A549 (cell line): Measurements from ENCODE around the gene OXTR. TPM values are rescaled to one million over a fixed set of nuclear protein-coding genes. Genes with fewer than 3 reads are reported as not detected.
A peak's percentile ranks its signal among the peaks of the same experiment; 100 is the strongest.

ENCODE experiments used
- ATAC-seq, 2 experiments: fragments of 200-7000 bp in 1 of 2; fragments of >200 bp in 1 of 2; cut with Nextera tagmentation in 1 of 2; cut with Tn5 transposase in 1 of 2; 3 replicates each; pipeline versions ENCODE4 v1.8.0 to v1.9.1; 2018 to 2020; ENCODE audit warnings: mild to moderate bottlenecking in 1 of 2, moderate library complexity in 1 of 2
- CTCF ChIA-PET: fragments of 300-600 bp; sonication (Branson Sonifier 250); formaldehyde crosslinking; extraction: SDS; loops from one replicate; lab custom pipeline; 2021; ENCODE audit warnings: antibody characterized with exemption, inconsistent platforms; lab: Yijun Ruan, JAX
- POLR2A ChIA-PET: fragments of 350-600 bp; formaldehyde crosslinking; extraction: SDS; loops from one replicate; lab custom pipeline; 2021; ENCODE audit warnings: antibody characterized with exemption, inconsistent platforms; lab: Yijun Ruan, JAX
- DNase-seq, 2 experiments: peaks; one replicate each; pipeline versions ENCODE4 v3.0.0 to v3.0.0-alpha.2; 2011 to 2016; ENCODE audit warnings: low read depth in 1 of 2, low spot score in 1 of 2
- FAIRE-seq: peaks from 2 replicates; lab custom pipeline; 2011; peaks lifted over from hg19 to GRCh38; lab: Jason Lieb, UNC
- H3K27ac ChIP-seq, 2 experiments: fragments of >200 bp; sonication (Bioruptor Twin); formaldehyde crosslinking; 3 replicates each; pipeline ENCODE4 v1.5.1; 2016 to 2017
- H3K4me1 ChIP-seq: fragments of >200 bp; sonication (Bioruptor Twin); formaldehyde crosslinking; 3 replicates; pipeline ENCODE4 v1.6.1; 2016
- H3K4me2 ChIP-seq: fragments of >200 bp; sonication (Bioruptor Twin); formaldehyde crosslinking; 3 replicates; pipeline ENCODE4 v1.6.1; 2016
- H3K4me3 ChIP-seq: fragments of >200 bp; sonication (Bioruptor Twin); formaldehyde crosslinking; 3 replicates; pipeline ENCODE4 v1.5.1; 2016
- H3K9me3 ChIP-seq: fragments of >200 bp; sonication (Bioruptor Twin); formaldehyde crosslinking; 3 replicates; pipeline ENCODE4 v1.6.1; 2016
- CHD2 ChIP-seq: fragments of 150-350 bp; IDR thresholded peaks from 2 replicates; pipeline ENCODE4 v1.6.1; 2014; ENCODE audit warnings: low read length; ENCODE audit not compliant: partially characterized antibody
- CHD4 ChIP-seq: fragments of 200-600 bp; sonication (generic); IDR thresholded peaks from 2 replicates; pipeline ENCODE4 v1.6.1; 2016; ENCODE audit warnings: antibody characterized with exemption, mild to moderate bottlenecking, borderline replicate concordance
- CTCF ChIP-seq: fragments of >200 bp; sonication (Bioruptor Twin); formaldehyde crosslinking; IDR thresholded peaks from 3 replicates; pipeline ENCODE4 v1.5.1; 2016
- EP300 ChIP-seq, 2 experiments: fragments of >200 bp; sonication (Bioruptor Twin); formaldehyde crosslinking; IDR thresholded peaks; 2 replicates in 1 of 2; 3 replicates in 1 of 2; pipeline ENCODE4 v1.6.1; 2016 to 2017
- ESRRA ChIP-seq: fragments of 150-350 bp; IDR thresholded peaks from 2 replicates; pipeline ENCODE4 v1.6.1; 2014; ENCODE audit warnings: mild to moderate bottlenecking, low read length, borderline replicate concordance
- GATA3 ChIP-seq: IDR thresholded peaks from 2 replicates; pipeline ENCODE4 v1.6.1; 2012; ENCODE audit warnings: borderline replicate concordance
- HDAC2 ChIP-seq: fragments of 200-600 bp; sonication (generic); IDR thresholded peaks from 2 replicates; pipeline ENCODE4 v1.6.1; 2016
- HEYL ChIP-seq: fragments of 250-450 bp; sonication (Bioruptor Pico); IDR thresholded peaks from 2 replicates; pipeline ENCODE4 v1.8.0; 2021; ENCODE audit warnings: mild to moderate bottlenecking, moderate library complexity
- HOXB13 ChIP-seq: fragments of 250-450 bp; sonication (Bioruptor Pico); IDR thresholded peaks from 2 replicates; pipeline ENCODE4 v1.5.0; 2020; ENCODE audit warnings: low read depth, mild to moderate bottlenecking, moderate library complexity
- HOXB5 ChIP-seq: fragments of 250-450 bp; sonication (Bioruptor Pico); IDR thresholded peaks from 2 replicates; pipeline ENCODE4 v1.5.0; 2020; ENCODE audit warnings: mild to moderate bottlenecking, moderate library complexity
- JUN ChIP-seq, 2 experiments: fragments of >200 bp; sonication (Bioruptor Twin); formaldehyde crosslinking; IDR thresholded peaks; 2 replicates in 1 of 2; 3 replicates in 1 of 2; pipeline ENCODE4 v1.6.1; 2016 to 2017
- MAFK ChIP-seq: fragments of 450-650 bp; IDR thresholded peaks from 2 replicates; pipeline ENCODE4 v1.6.1; 2014; ENCODE audit not compliant: partially characterized antibody
- NFE2L2 ChIP-seq: fragments of 150-350 bp; conservative IDR thresholded peaks from 2 replicates; pipeline ENCODE4 v1.6.1; 2014; ENCODE audit warnings: low read length
- RAD21 ChIP-seq, 2 experiments: fragments of >200 bp in 1 of 2; sonication (Bioruptor Twin) in 1 of 2; formaldehyde crosslinking in 1 of 2; IDR thresholded peaks in 1 of 2; conservative IDR thresholded peaks in 1 of 2; 2 replicates in 1 of 2; 3 replicates in 1 of 2; pipeline ENCODE4 v1.6.1; 2012 to 2018; ENCODE audit warnings: inconsistent platforms in 1 of 2
- RARB ChIP-seq: fragments of 250-450 bp; sonication (Bioruptor Pico); IDR thresholded peaks from 2 replicates; pipeline ENCODE4 v1.8.0; 2021; ENCODE audit warnings: mild to moderate bottlenecking, moderate library complexity
- RFX5 ChIP-seq: fragments of 450-650 bp; IDR thresholded peaks from 2 replicates; pipeline ENCODE4 v1.7.1; 2014; ENCODE audit warnings: antibody characterized with exemption, mild to moderate bottlenecking, moderate library complexity
- RNF2 ChIP-seq: fragments of 200-600 bp; sonication (generic); IDR thresholded peaks from 2 replicates; pipeline ENCODE4 v1.6.1; 2016; ENCODE audit warnings: low read depth, mild to moderate bottlenecking, antibody characterized with exemption, moderate library complexity, borderline replicate concordance
- SMC3 ChIP-seq: fragments of >200 bp; sonication (Bioruptor Twin); formaldehyde crosslinking; IDR thresholded peaks from 3 replicates; pipeline ENCODE4 v1.6.1; 2018; ENCODE audit warnings: inconsistent platforms
- TFCP2L1 ChIP-seq: fragments of 250-450 bp; sonication (Bioruptor Pico); IDR thresholded peaks from 2 replicates; pipeline ENCODE4 v1.5.0; 2021; ENCODE audit warnings: mild to moderate bottlenecking
- ZC3H11A ChIP-seq: fragments of 450-650 bp; IDR thresholded peaks from 2 replicates; pipeline ENCODE4 v1.6.1; 2014; ENCODE audit warnings: antibody characterized with exemption, mild to moderate bottlenecking
- ZFP36 ChIP-seq: fragments of 450-650 bp; IDR thresholded peaks from 2 replicates; pipeline ENCODE4 v1.6.1; 2014; ENCODE audit warnings: borderline replicate concordance; ENCODE audit not compliant: partially characterized antibody
- WGBS: methylation state at CpG from one replicate; pipeline ENCODE4 v1.1.6; 2017; ENCODE audit errors: missing lambda C conversion rate; 5-methylcytosine and 5-hydroxymethylcytosine counted together
- polyA minus RNA-seq: library from RNA; depleted of rRNA, polyadenylated mRNA; stranded (reverse); fragments of >200 nt; gene quantifications from 2 replicates; pipeline ENCODE4 v1.2.3, GENCODE V29; 2011; rRNA and poly(A)+ RNA removed
- polyA plus RNA-seq, 4 experiments: library from polyadenylated mRNA; depleted of rRNA in 3 of 4; stranded (reverse); fragments of >200 nt; fragmentation: RNase III in 1 of 4; extraction: RNeasy Plus Mini Kit Qiagen cat#74134 plus additional on column Dnase treatment in 1 of 4; gene quantifications; 2 replicates in 3 of 4; 3 replicates in 1 of 4; pipeline ENCODE4 v1.2.3, GENCODE V29; 2011 to 2017
- TF ChIP-seq, protein P1 (sequence below): fragments of 250-450 bp; sonication (Bioruptor Pico); IDR thresholded peaks from 2 replicates; pipeline ENCODE4 v1.5.0; 2021; ENCODE audit warnings: mild to moderate bottlenecking, moderate library complexity, borderline replicate concordance
- TF ChIP-seq, protein P2 (sequence below): fragments of 450-650 bp; IDR thresholded peaks from 2 replicates; pipeline ENCODE4 v1.6.1; 2014; ENCODE audit warnings: antibody characterized with exemption
- TF ChIP-seq, protein P3 (sequence below): fragments of >200 bp; sonication (Bioruptor Twin); formaldehyde crosslinking; IDR thresholded peaks from 2 replicates; pipeline ENCODE4 v1.6.1; 2016

Gene OXTR
- 2.1 TPM in 2 replicates for polyA plus RNA-seq (2011; rRNA removed)
- polyA plus RNA-seq (2012; cell fraction: cytosol; rRNA removed), result 1.5 and 2.4 TPM in 2 replicates
- polyA plus RNA-seq (2012; cell fraction: nucleus; rRNA removed), result 5.5 and 8.1 TPM in 2 replicates
- 2.4 to 3.7 TPM (median 3.2 TPM) in 3 replicates for polyA plus RNA-seq (2017; fragmentation: RNase III; extraction: RNeasy Plus Mini Kit Qiagen cat#74134 plus additional on column Dnase treatment)
- 2.1 and 2.3 TPM in 2 replicates for polyA minus RNA-seq

GRCh38 chr3:8769088-8769822 is at the start of gene OXTR:
Gene OXTR, minus strand, starts transcription at chr3:8769613. Its CDS starts 1,426 bp downstream, at chr3:8768187.
- Histone ChIP-seq H3K27ac (peak within 1 kb of the TSS; percentile 68 to 83), H3K4me1 (no peaks in the 10 kb centered on the region), H3K4me3 (peak within 1 kb of the TSS; percentile 52), H3K9me3 (no peaks in the 10 kb centered on the region), H3K4me2 (peak within 1 kb of the TSS; percentile 93)
- ChIA-PET CTCF (interaction anchor here (0.6 to 3.4 kb wide), 112 partner anchors 9 to 853 kb away, joined by 3 to 77 read pairs (median 5); partner anchors contain the start of genes CAV3, RAD18 and SSUH2), POLR2A (interaction anchor here (1.4 kb wide), 1 partner anchor 28 kb away, joined by 3 read pairs; no protein-coding TSS in a partner anchor)
- FAIRE-seq, result no peak
- TF ChIP-seq JUN (IDR thresholded peaks at IDR 0.05), result 0 out of 5 replicates have a peak, but pooled peaks of 1 of the 2 experiments have one; percentile 19
- TF ChIP-seq CHD2, result no peak
- TF ChIP-seq HDAC2, result peak; percentile 68; the same call in 1 of the 2 replicates
- no peak for TF ChIP-seq ZC3H11A
- TF ChIP-seq CTCF, result peak; percentile 98
- TF ChIP-seq RAD21 (conservative IDR thresholded peaks at IDR 0.05 in 1 of 2, IDR thresholded peaks at IDR 0.05 in 1 of 2), result peak; percentile 90 to 98
- TF ChIP-seq GATA3, result no peak
- TF ChIP-seq SMC3, result peak; percentile 98
- no peak for TF ChIP-seq HEYL (CRISPR knock-in tag)
- TF ChIP-seq MAFK, result no peak
- no peak for TF ChIP-seq RFX5
- no peak for TF ChIP-seq ZFP36
- TF ChIP-seq NFE2L2, result no peak
- 21% methylated on average over 17 of the region's 53 CpGs for WGBS
- DNase-seq, result peak; percentile 66 to 78
- peak; percentile 93 to 99 for ATAC-seq

GRCh38 chr3:8817486-8817885 is 48.1 kb upstream of the OXTR start:
- H3K4me2 ChIP-seq, result no peak overlapping the region
- peaks cover 24% of the 10 kb centered on the region for H3K9me3 ChIP-seq
- H3K4me3 ChIP-seq, result no peak overlapping the region
- no peak overlapping the region for H3K27ac ChIP-seq
- WGBS, result 86% methylated on average over 2 of the region's 2 CpGs
- no peaks in the 10 kb centered on the region for H3K4me1 ChIP-seq
- TF ChIP-seq CHD4, result no peak
- no peak for TF ChIP-seq HOXB5
- TF ChIP-seq HDAC2, result no peak
- TF ChIP-seq GATA3, result no peak
- no peak for TF ChIP-seq RARB (CRISPR knock-in tag)
- no peak for TF ChIP-seq RNF2
- no peak for TF ChIP-seq HOXB13 (CRISPR knock-in tag)
- no peak for TF ChIP-seq HEYL (CRISPR knock-in tag)
- TF ChIP-seq, protein P1, sequence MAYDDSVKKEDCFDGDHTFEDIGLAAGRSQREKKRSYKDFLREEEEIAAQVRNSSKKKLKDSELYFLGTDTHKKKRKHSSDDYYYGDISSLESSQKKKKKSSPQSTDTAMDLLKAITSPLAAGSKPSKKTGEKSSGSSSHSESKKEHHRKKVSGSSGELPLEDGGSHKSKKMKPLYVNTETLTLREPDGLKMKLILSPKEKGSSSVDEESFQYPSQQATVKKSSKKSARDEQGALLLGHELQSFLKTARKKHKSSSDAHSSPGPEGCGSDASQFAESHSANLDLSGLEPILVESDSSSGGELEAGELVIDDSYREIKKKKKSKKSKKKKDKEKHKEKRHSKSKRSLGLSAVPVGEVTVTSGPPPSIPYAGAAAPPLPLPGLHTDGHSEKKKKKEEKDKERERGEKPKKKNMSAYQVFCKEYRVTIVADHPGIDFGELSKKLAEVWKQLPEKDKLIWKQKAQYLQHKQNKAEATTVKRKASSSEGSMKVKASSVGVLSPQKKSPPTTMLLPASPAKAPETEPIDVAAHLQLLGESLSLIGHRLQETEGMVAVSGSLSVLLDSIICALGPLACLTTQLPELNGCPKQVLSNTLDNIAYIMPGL, result no peak
- TF ChIP-seq ESRRA, result no peak
- TF ChIP-seq, protein P2, sequence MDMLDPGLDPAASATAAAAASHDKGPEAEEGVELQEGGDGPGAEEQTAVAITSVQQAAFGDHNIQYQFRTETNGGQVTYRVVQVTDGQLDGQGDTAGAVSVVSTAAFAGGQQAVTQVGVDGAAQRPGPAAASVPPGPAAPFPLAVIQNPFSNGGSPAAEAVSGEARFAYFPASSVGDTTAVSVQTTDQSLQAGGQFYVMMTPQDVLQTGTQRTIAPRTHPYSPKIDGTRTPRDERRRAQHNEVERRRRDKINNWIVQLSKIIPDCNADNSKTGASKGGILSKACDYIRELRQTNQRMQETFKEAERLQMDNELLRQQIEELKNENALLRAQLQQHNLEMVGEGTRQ, result no peak
- no peak for TF ChIP-seq TFCP2L1
- no peak for TF ChIP-seq EP300 (IDR thresholded peaks at IDR 0.05)
- TF ChIP-seq ZC3H11A, result no peak
- TF ChIP-seq, protein P3, sequence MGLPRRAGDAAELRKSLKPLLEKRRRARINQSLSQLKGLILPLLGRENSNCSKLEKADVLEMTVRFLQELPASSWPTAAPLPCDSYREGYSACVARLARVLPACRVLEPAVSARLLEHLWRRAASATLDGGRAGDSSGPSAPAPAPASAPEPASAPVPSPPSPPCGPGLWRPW, result no peak
- no peak for TF ChIP-seq JUN (IDR thresholded peaks at IDR 0.05)
- CTCF ChIA-PET, result interaction anchor here (1.1 to 1.8 kb wide), 2 partner anchors 10 to 48 kb away, joined by 5 read pairs; partner anchors contain the start of gene OXTR
- POLR2A ChIA-PET, result no interaction called here
- no peak for DNase-seq
- no peak for FAIRE-seq
- ATAC-seq, result no peak
